Thyroid gland (tissue), 4 donors: Measurements from ENCODE around the gene EML6.

ENCODE experiments used
- CTCF ChIP-seq, 6 experiments: fragments of 200-600 bp in 3 of 6; fragments of 450-650 bp in 3 of 6; sonication (generic) in 3 of 6; IDR thresholded peaks; one replicate each; pipeline ENCODE4 v1.5.1; 2016 to 2019; ENCODE audit warnings: antibody characterized with exemption in 6 of 6, mild to moderate bottlenecking in 2 of 6, inconsistent platforms in 1 of 6, moderate library complexity in 1 of 6
- POLR2A ChIP-seq, 2 donors: fragments of 450-650 bp; IDR thresholded peaks; one replicate each; pipeline ENCODE4 v1.6.1; 2017; ENCODE audit warnings: antibody characterized with exemption in 2 of 2, mild to moderate bottlenecking in 2 of 2, moderate library complexity in 1 of 2

- no peak for TF ChIP-seq POLR2A (IDR thresholded peaks at IDR 0.05)
- no peak for TF ChIP-seq CTCF (IDR thresholded peaks at IDR 0.05)
These were observed 23.8 kb upstream of the EML6 start for GRCh38 chr2:54699665-54700064.
